Hematopoietic multipotent progenitor cell treated with erythropoietin and hydrocortisone succinate and interleukin-3 and kit ligand, for 17 days (in vitro differentiated cells): ENCODE measurements around the gene TEC.
"Not testable (repeated sequence)": the region's sequence is repeated elsewhere in the genome, so short reads cannot be mapped to it uniquely, and the experiment has no call there.

ENCODE experiments used
- DNase-seq: peaks from one replicate; pipeline ENCODE4 v3.0.0-alpha.2; 2015; ENCODE audit warnings: low spot score

TEC gene

DNA sequence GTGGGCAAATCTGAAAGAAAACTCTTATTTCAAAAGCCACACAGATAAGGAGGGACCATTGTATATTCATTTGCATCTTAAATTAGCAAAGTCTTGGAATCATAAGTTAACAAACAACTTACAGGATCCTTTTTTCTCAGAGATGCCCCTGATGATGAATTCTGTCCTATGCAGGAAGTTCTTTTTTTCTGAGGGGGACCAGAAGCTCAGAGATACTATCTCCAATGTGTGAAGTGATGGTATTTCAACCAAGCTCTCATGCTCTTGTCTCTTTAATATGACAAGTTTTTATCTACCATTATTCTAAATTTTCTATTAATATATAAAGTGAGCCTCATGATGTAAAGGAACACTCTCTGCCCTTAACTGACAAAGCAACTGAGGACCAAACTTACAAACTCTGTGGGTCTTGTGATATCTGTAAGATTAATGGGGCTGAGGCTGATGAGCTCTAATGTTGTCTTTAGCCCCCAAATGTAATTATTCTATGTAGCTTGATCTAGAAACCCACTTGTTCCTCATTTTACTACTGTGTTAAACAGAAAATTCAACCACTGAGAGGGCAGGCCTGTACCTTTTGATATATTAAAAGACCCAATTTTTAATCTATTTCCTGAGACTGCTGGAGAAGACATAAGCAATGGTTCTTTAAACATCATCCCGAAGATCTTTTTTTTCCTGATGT is 27.0 kb downstream of the TEC start:
- DNase-seq = no peak

DNA sequence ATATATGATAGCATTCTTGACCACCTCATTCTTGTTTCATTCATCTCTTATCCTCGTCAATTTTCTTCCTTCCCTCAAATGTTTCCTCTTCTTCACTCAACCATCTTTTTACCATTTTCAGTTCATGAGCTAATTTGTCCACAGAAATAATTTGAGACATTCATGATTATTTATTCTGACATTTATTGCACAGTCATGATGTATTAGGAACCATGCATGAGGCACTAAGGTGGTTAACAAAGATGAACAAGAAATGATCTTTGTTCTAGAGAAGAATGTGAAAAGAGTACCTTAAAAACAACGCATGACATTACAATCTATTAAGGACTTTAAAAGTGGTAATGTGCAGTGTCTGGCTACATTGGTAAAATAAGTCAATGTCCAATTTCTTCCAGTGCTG is 27.9 kb downstream of the TEC start:
- no peak for DNase-seq

DNA sequence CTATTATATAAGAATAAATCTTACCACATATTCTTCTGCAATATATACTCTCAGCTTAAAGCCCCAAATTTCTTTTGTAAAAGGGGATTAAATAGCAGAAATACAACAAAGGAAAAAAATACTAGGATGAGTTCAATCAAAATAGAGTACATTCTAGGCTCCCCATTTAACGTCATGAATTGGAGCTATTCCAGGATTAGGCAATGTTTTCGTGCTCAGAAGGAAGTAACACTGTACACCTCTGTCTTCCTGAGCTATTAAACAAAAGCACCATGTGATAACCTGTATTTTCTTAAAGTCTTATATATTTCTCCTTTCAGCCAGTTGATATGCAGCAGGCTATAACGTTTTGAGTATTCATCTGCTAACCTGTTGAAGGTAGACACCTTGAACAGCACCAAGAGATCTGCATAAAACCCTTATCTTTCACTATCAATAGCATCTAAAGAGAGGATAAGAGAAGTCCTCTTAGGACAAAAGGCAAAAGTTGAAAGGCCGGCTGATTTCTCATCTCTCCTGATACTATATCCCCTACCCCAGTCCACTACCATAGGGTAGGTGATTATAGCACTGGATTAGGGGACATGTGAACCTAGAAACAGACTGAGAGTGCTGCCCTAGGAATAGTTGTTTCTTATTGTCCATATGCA is 31.5 kb downstream of the TEC start:
- no peak for DNase-seq

DNA sequence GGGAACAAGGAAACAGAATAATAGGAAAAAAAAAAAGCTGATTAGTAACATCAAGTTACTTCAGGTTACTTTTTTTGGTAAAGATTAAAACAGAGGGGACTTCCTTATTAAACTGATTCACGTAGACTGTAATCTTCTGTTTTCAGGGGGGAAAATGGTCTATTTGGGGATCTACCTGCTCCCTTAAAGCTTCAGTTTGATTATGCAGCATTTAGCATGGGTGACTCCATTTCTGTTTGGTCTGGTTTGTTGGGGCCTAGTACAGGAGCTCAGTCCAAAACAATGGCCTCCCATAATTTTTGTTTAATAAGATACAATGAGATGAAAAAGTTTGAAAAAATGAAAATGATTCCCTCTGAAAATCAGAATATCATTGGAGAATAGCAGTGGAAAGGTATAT is 34.6 kb downstream of the TEC start:
- no peak for DNase-seq

DNA sequence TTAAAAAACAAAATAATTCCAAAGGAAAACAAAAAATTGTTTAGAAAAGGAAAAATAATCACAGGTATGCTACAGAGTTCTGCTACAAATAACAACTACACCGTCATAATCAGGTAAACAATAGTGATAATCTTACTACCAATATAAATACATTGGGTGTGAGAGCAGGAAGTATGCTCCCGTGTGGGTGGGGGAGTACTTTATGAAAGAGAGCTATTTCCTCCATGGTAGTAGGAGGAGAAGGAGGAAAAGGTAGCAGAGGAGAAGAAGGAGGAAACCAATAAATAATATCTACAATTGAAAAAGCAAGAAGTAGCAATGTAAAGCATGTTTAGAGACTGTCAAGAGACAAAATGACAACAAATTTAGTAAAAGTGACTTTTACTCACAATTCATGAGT is 35.1 kb downstream of the TEC start:
- DNase-seq = no peak

DNA sequence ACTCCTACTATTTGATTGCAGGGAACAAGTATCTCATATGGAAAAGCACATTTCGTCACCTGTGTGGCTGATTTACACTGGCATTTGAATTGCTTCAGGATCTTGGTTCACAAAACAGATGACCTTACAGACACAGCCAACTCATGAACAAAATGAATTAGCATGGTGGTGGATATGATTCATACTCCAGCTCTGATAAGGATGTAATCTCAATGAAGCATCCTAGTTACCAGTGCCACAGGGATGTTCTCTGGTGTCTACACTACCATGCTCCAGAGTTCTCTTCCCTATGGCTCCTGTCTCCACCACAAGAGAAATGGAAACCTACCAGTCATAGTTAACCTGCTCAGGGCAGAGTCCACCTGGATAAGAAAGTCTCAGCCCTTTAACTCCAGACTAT is 40.7 kb downstream of the TEC start:
- no peak for DNase-seq

DNA sequence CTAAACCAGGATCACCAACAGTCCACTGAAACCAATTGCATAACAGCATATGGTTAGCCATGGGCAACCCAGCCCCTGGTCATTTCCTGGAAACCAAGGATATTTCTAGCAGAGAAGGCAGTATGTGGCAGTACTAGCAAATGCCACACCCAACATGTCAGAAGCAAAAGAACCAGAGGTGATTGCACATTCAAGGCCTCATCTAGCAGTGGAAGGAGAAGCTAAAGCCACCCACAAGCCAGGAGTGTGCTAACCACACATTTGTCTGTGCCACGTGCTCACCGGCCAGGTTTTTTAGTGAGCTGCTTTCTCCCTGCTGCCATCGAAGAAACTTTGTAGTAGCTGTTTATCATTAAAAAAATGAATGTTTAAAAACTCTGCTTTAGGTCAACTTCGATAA is 42.0 kb downstream of the TEC start:
- no peak for DNase-seq

DNA sequence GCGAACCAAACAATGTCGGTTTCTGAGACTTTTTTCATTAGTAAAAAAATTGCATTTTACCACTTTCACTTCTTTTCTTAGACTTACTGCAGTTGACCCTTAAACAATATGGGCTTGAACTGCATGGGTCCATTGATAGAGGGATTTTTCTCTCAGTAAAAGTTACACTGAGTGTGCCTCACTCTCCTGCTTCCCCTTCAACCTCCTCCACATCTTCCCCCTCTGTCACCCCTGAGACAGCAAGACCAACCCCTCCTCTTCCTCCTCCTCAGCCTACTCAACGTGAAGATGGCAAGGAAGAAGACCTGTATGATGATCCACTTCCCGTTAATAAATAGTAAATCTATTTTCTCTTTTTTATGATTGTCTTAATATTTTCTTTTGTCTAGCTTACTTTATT is 43.4 kb downstream of the TEC start:
- no peak for DNase-seq

DNA sequence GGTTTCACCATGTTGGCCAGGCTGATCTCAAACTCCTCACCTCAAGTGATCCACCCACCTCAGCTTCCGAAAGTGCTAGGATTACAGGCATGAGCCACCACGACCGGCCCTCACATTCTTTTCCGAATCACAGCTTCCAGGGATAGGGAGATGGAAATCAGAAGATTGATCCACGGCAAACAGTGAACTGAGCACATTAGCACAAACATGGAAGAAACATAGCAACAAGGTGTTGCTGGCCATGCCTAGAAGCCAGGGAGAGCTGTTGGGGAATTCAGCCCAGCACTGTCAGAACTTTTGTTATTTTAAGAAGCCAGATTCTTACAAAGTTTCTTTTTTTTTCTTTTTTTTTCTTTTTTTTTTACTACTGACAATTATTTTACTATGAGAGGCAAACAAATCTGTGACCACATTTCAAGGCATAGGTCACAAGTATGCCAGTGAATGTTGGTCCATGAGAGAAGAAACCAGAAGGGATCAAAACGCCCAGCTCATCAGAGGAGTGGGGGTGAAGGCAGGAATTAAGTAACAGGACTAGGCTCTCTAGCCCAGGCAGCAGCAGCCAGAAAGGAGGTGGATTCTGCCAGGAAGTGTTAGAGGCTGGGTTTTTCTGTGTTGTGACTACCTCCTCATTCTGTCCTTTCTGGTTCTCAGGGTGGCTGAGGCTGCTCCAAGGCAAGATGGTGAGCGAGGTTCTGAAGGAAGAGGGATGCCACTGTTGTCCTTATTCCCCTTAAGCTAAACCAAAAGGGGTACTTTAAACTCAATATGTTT is 44.1 kb downstream of the TEC start:
- DNase-seq = no peak

DNA sequence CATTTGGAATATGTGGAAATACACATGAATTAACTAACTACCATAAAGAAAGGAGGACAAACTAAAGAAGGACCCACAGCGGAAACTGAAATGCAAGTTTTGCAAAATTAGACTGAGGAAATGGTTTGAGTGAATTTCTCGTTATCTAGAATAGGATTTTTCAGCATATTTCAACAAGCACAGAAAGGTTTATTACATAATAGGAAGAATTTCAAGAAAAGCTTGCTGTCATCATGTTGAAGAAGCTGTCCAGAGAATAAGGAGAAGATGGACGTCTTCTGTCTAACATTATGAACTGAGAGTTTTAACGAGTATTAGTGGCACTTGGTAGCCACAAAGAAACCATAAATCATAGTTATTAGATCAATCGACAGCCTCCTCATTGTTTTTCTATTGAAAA is 45.0 kb downstream of the TEC start:
- no peak for DNase-seq

DNA sequence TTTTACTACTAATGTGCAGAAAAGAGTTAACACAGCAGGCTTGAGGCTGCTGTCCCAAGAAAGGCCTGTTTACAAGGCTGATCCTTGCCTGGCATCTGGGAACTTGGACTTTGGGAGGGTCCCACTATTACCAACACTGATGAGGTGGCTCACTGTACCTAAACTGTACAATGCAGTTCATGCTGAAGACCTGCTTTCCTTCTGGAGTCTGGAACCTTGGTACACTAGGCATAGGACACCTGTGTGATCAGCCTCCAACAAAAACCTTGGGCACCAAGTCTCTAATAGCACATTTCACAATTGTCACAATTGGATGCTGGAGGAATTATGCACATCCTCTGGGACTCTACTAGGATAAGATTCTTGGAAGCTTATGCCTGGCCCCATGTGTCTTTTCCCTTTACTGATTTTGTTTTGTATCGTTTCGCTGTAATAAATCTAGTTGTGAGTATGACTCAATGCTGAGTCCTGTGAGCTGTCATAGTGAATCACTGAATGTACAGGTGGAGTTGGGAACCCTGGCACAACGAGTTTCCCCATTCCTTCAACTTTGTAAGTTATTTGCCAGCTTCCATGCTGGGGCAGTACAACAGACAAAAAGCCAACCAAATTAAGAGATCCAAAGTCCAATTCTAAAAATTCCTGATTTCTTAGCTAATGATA is 45.9 kb downstream of the TEC start:
- no peak for DNase-seq

DNA sequence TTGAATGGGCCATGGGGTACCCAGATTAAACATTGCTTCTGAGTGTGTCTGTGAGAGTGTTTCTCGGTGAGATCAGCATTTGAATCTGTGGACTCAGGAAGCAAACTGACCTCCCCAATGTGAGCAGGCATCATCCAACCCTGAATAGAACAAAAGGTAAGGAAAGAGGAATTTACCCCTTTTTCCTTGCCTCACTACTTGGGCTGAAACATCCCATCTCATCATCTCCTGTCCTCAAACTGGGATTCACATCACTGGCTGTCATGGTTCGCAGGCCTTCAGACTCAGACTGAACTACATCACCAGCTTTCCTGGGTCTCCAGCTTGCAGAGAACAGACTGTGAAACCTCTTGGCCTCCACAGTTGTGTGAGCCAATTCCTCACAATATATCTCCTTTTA is 47.1 kb downstream of the TEC start:
- DNase-seq = no peak

DNA sequence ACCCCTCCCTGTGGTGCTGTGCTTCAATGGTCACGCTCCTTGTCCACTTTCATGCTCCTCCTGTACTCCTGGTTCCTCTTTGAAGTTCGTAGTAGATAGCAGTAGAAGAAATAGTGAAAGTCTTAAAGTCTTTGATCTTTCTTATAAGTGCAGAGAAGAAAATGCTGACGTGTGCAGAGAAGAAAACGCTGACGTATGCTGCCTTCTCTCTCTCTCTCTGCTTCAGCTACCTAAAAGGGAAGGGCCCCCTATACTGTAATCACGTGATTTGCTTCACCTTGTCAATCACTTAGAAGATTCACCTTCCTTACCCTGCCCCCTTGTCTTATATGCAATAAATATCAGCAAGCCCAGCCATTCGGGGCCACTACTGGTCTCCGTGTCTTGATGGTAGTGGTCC is 50.2 kb downstream of the TEC start:
- DNase-seq = not testable (repeated sequence)

DNA sequence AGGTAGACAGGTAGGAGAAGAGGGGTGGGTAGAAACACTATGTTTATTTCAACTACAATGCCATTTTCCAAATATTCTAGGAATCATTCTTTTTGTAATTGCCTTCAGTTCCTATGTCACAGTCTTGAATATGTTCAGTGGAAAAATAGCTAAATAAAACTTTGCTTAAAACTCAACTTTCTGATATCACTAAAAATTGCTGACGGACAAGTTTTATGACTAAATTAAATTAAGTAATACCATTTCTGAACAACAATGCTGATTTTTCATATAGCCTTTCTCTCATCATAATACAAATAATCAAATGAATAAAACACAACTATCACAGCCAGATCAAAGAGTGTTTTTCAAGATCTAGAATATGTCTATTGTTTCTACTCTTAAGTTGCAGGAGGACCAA is 53.1 kb downstream of the TEC start:
- no peak for DNase-seq

DNA sequence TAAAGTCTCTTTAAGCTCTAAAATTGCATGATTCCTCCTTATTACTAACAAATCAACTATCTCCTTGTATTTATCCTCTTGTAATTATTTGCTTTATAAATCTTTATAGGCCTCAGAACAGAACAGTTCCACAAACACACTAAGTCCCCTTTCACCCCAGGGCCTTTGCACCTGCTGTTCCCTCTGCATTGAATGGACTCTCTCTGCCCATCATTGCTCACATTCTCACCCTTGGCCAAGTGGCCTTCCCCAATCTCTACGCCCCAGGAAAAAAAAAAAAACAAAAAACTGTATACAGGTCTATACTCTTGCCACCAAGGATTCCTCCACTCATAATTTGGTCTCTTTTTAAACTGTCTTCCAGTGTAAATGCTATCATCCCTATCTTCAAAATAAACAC is 53.7 kb downstream of the TEC start:
- DNase-seq = no peak

DNA sequence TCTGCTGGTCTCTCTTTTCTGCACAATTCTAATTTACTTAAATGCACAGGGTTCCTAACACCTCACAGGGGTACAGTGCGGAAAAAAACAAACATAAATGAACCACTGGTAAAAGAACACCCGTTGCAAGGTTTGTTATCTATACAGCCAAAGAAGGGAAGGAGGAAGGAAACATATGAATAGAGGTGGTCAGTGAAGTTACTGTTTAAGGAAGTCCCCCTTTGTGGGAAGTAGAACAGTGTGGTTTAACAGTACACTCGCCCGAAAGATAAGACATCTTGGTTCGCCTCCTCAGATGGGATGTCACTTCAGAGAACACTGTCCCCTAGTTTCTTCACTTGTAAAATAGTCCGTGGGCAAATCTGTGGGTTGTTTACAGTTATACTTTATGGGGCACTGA is 57.5 kb downstream of the TEC start:
- peak; percentile 34 for DNase-seq

DNA sequence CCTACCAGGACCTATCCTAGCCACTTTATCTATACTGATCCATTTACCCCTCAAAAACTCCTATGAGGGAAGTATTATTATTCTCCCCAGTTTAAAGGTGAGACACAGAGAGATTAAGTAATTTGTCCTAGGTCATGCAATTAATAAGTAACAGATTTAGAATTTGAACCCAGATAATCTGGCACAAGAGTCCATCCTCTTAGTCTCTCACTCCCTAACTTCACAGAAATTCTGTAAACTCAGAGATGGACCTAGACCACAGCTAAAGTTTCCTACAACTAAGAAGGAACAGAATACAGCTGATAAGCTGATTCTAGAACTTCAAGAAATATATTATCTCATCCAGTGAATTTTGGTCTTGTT is 58.7 kb downstream of the TEC start:
- no peak for DNase-seq

DNA sequence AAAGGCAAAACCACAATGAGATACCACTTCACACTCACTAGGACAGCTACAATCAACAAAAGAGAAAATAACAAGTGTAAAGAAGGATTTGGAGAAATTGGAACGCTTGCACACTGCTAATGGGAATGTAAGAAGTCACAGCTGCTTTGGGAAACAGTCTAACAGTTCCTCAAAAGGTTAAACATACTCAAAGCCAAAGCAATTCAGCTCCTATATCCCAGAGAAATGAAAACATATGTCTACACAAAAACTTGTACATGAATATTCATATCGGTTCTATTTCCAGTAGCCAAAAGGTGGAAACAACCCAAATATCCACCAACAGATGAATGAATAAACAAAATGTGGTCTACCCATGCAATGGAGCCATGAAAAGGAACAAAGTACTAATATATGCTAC is 64.0 kb downstream of the TEC start:
- DNase-seq = no peak

DNA sequence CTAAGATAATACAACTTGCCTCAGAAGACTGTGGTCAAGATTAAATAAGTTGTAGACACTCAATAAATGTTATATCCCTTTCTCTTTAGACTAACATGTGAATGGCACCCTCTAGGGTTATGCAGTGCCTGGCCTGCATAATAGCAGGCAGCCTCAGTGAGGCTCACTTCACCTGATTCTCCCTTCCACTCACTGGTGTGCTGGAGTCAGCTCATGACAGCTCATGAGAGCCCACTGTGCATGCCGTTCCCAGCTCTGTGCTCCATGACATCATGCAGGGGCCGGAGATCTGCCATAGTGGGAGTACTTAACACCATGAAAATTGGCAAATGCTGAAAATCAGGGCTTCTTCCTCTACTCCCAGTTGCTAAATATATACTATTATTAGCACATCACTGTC is 64.5 kb downstream of the TEC start:
- no peak for DNase-seq

DNA sequence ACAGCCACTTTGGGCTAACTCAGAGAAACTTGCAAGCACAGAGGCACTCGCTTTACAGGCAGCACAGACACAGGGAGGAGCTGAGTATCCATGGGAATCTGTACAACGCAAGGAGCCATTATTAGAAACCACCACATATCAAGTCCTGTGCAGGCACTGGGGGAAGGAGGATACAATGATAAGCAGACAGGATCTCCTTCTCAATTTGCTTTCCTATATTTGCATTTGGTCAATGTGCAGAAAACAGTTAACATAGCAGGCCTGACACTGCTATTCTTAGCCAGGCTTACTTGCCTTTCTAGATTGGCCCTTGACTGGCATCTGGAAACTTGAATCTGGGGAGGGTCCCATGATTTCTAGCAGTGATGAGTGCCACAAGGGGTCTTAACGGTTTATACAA is 65.8 kb downstream of the TEC start:
- peak; percentile 54 for DNase-seq

DNA sequence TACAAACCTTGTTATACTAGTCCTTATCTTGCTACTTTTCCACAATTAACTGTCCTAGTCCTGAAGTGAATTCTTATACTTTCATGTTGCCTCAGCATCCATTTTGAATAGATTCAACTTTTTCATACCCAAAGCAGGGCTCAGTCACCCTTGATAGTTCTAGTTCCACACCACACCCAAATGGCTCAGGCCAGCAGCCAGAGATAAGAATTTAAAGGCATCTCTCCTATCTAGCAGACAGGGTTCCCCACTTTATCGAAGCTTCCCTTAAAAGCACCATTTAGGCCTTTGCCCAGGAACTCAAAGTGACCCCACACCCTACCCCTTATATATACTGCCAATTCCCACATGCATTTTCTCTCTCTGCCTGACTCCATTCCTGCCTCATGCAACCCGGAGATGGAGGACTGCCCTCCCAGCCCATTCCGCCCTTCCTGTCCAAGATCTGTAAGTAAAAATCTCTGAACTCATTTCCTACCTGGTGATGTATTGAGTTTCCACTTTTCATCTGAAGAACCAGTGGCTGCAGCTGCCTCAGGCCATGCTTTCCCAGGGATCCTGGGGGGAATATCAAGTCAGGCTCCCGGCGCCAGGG is 71.9 kb downstream of the TEC start:
- DNase-seq = peak; percentile 81

DNA sequence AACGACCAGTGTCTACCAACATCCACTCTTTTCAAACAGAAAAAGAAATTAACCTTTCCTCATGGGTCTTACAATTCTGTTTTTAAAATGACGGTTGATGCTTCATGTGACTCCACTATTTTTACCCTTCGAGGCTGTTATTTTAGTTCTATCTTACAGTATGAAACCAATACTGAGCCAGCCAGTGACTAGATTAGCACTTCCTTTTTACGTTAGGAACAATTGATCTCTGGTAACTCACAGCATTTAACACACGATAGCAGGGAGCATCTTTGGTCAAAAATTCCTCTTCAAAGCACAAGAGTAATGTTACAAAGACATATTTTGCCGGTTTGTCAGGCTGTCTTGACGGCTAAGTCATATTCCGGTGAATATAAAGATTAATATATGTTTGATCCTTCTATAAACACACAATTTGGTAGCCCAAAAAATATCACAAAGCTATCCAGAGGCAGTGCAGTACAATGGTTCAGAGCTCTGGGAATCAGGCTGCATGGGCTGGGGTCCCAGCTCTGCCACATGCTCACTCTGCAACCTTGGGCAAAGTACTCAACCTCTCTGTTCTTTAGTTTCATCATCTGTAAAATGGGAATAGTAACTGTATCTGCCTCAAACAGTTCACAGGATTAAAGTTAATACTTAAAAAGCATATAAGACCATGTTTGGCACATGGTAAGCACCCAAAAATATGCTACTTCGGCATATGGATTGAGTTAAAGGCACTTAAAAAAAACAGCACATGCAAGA is 72.7 kb downstream of the TEC start:
- DNase-seq = no peak
